ENCODE results near the gene IL7R. TPM values are rescaled to one million over a fixed set of nuclear protein-coding genes. Genes with fewer than 3 reads are reported as not detected.

Gene IL7R
- total and polyA plus RNA-seq, 10 of the 15 experiments (the other 5 are each of a cell fraction or from before 2014, with no cell fraction given) = 0.40 to 21.1 (median 0.85) TPM

GRCh38 chr5:35904443-35905132 is 47.9 kb downstream of the IL7R start (continued):
- no peak for TF ChIP-seq CTCF (IDR thresholded peaks at IDR 0.05 in 2 of 3, conservative IDR thresholded peaks at IDR 0.05 in 1 of 3; ENCODE audit: control insufficient read depth in 2 of 3, extremely low read depth in 1 of 3, insufficient read depth in 1 of 3, low read depth in 3 of 3, low read length in 3 of 3)
- no peak for TF ChIP-seq BACH1 (IDR thresholded peaks at IDR 0.05; ENCODE audit: borderline replicate concordance)
- TF ChIP-seq ZBTB33 (IDR thresholded peaks at IDR 0.05) = no peak
- peak; percentile 64; the same call in 1 of the 2 replicates for TF ChIP-seq MTA2 (IDR thresholded peaks at IDR 0.05; ENCODE audit: low read depth)
- TF ChIP-seq EED (IDR thresholded peaks at IDR 0.05; ENCODE audit: low read depth) = peak; percentile 81
- TF ChIP-seq RBBP5 (conservative IDR thresholded peaks at IDR 0.05) = no peak
- TF ChIP-seq POLR2A (IDR thresholded peaks at IDR 0.05; ENCODE audit: low read depth, low read length) = no peak
- TF ChIP-seq IRF3 (IDR thresholded peaks at IDR 0.05) = no peak
- TF ChIP-seq ZBED1 (IDR thresholded peaks at IDR 0.05; ENCODE audit: borderline replicate concordance) = 0 out of 2 replicates have a peak, but pooled peaks have one; percentile 26
- TF ChIP-seq ZNF207 (IDR thresholded peaks at IDR 0.05; ENCODE audit: borderline replicate concordance) = no peak
- peak; percentile 82 for TF ChIP-seq ATF2 (IDR thresholded peaks at IDR 0.05; ENCODE audit: low read length)
- no peak for TF ChIP-seq BRCA1 (IDR thresholded peaks at IDR 0.05; ENCODE audit: low read depth, low read length)
- TF ChIP-seq CHD1 (IDR thresholded peaks at IDR 0.05; ENCODE audit: low read depth, low read length) = no peak
- no peak for TF ChIP-seq ZNF687 (IDR thresholded peaks at IDR 0.05)
- TF ChIP-seq RUNX3 (IDR thresholded peaks at IDR 0.05; ENCODE audit: low read length) = peak; percentile 31; the same call in 1 of the 2 replicates
- no peak for TF ChIP-seq BMI1 (IDR thresholded peaks at IDR 0.05; ENCODE audit: borderline replicate concordance)
- peak; percentile 73 for TF ChIP-seq FOXM1 (IDR thresholded peaks at IDR 0.05; ENCODE audit: low read depth, low read length)
- no peak for TF ChIP-seq SIN3A (IDR thresholded peaks at IDR 0.05; ENCODE audit: low read depth, low read length)
- 0 out of 4 replicates have a peak, but pooled peaks of 1 of the 2 experiments have one; percentile 20 for TF ChIP-seq SRF (IDR thresholded peaks at IDR 0.05; ENCODE audit: low read depth in 2 of 2, low read length in 2 of 2)
- TF ChIP-seq EP300 (IDR thresholded peaks at IDR 0.05; ENCODE audit: borderline replicate concordance in 1 of 2, control insufficient read depth in 1 of 2, low read depth in 2 of 2, low read length in 2 of 2) = peak; percentile 55 to 79; a peak in 2 of 4 replicates

All from GM12878 (cell line).